NCI-H748 treated with DMSO at 0.1 percent for 48 hours (cell line): ENCODE data around the gene C16orf95.
"Not testable (repeated sequence)": the region's sequence is repeated elsewhere in the genome, so short reads cannot be mapped to it uniquely, and the experiment has no call there.

Experiments
- DNase-seq: peaks from one replicate; lab custom pipeline; 2025; lab: John Stamatoyannopoulos, UW

C16orf95 gene

DNA sequence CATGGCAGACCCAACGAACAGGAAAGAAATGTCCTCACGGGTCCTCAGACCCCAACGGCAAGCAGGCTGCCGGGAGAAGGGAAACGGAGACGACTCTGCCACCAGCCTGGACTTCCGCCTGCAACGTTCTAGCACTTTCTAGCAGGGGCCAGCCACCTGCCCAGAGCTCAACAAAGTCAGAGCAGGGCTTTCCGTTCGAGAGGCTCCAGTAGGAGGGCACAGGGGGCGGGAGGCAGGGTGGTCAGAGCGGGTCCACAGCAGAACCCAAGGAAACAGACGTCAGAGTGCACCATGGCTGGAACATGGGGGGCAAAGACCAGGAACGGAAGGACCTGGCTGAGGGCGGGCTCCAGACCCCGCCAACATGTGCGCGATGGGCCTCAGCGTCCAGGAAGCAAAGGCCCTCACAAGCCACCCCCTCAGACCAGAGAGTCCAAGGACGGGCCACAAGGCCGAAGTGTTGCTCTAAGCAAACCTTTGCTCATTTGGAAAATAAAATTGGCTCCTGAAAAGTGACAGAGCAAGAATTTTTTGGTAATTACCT, 29.4 kb upstream of the C16orf95 start:
- no peak for DNase-seq

DNA sequence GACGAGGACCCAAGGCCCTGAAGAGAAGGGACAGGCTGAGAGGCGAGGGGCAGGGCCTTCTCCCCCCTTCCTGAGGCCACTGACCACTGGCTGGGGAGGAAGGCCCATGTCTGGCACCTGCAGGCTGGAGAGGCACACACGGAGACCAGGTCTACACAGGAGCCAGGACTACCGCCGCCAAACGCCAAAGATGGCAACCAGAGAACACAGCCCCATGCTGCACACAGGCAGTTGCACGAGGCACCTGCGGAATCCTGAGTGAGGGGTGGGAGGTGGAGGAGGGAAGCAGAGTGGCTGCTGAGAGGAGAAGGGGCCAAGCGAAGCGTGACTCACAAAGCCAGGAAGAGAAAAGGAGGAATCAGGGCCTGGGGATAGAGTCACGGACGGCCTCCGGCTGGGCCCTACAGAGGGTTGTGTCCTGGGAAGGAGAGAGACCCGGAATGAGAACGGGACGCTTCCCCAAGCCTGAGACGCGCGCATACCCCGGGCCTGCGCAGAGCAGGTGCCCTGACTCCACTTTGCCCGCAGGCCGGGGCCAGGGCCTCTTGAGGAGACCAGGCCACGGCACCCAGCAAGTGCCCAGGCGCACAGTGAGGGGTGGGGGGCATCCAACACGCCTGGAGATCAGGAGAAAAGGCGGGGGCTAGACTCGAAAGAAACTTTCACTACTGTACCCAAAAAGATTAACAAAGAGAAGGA, 28.7 kb upstream of the C16orf95 start:
- no peak for DNase-seq

DNA sequence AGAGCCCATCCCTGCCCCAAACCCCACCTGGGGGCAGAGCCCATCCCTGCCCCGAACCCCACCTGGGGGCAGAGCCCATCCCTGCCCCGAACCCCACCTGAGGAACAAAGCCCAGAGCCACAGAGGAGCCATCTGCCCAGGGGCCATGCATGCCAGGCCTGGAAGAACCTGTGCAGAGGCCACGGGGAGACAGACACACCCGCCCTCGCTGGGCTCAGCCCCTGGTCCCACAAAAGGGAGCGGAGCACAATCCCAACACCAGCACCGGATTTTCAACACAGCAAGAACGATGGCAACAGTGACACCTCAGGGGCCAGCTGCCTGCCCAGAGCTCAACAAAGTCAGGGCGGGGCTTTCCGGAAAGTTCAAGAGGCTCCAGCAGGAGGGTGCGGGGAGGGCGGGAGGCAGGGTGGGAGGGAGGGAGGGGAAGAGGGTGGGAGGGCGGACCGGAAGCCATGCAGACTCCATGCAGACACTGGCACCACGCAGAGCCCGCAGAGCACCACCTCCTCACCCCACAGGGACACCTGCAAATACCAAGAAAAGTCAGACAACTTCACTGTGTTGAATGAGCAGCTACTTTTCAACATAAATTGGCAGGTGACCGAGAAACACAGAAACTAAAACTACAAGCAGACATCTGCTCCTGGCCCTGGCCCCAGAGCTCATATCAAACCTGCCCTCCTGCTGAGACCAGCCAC, 27.9 kb upstream of the C16orf95 start:
- DNase-seq = no peak

DNA sequence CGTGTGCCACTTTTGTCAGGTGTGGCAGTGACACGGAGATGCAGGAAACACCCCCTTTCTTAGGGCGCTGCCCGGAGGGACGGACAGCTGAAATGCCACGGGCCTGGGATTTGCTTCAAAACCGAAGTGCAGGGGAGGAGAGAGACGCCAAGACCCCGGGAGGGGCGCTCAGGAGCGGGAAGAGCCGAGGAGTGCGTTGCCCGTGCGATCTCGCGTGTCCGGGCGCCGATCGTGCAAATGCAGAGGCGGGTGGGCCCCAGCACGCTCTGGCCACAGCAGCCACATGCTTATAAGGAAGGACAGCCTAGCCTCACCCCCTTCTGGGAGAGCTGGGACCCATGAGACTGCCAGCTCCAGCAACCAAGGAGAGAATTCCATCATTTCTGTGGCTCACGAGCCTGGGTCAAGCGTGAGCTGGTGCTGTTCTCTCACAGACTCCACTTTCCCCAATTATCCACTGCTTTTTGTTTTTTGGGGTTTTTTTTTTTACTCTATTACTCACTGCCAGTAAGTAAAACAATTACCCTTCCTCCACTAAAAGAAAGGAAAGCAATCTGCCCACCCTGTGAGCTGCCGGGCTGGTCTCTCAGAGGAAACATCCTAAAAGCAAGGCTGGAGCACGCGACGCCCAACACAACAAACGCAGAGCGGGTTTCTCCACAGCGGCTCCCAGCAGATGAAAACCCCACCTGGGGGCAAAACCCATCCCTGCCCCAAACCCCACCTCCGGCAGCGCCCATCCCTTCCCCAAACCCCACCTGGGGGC, 27.2 kb upstream of the C16orf95 start:
- no peak for DNase-seq

DNA sequence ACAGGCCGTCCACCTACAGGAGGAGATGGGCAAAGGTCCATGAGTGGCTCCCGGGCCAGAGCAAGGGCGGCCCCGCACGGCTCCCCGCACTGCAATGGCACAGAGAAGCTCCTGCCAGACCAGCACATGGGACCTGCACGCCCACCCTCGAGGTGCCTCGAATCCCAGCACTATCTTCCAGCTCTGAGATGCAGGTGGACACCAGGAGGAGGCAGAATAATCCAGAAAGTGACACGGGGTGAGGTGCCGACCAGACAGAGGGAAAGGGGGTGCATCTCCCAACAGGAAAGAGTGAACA, 26.5 kb upstream of the C16orf95 start:
- DNase-seq = no peak

DNA sequence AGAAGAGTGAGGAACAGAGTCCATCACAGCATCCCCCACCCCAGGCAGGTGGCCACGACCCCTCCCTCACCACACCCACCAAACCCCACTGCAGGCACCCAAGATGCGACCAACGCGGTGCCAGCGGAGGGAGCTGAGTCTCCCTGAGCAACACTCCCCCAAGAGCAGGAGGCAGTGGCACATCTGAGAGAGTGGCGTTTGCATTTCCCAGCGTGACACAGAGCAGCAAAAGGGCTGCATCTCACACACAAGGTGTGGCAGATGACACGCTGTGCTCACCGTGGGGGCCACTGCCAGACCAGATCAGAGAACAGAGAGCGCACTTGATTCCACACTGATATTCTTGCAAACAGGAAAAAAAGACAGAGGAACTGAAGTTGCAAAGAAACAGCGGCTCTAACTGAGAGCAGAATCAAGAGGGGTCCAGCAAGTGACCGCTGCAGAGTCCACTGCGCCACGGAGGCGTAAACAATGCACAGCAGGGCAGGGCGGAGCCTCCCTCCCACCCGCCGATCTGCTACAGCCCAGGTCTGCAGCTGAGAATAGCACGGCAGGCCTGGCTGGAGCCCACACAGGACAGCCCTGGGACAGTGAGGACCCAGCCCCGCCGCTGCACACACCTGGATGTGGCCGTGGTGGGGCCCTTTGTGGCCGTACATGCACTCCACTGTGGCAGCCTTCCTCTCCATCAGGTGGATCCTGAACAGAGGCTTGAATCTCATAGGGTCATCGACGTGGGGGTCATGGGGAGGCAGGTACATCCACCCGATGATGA, 26.0 kb upstream of the C16orf95 start:
- DNase-seq = no peak

DNA sequence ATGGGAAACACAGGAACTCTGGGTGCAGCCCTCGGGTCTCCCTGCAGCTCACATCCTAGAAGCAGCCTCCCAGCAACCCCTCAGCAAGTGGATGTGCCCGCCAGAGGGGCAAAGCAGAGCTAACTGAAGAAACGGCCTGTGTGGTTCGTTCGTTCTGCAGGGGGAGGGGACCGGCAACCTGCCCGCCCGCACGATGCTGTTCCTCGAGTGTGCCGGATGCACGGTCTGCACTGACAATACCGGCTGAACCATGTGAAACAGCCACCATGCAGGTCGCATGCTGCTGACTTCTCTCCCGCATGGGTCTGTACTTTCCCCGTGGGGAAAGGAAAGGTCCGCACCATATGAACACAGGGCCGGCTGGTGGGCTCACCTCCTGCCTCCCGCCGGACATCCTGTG, 25.3 kb upstream of the C16orf95 start:
- no peak for DNase-seq

DNA sequence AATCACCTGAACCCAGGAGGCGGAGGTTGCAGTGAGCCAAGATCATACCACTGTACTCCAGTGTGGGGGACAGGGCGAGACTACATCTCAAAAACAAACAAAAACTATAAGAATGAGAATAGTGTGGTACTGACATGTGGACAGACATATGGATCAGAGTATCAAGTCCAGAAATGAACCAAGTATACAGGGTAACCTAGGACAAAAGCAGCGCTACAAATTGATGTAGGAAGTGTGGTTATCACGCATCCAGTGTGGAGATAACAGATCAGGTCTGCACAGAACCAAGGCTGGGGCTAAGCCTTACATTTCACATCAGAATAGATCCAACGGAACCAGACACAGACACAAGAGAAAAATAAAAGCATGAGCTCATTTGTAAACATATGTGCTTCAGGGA, 23.0 kb upstream of the C16orf95 start:
- no peak for DNase-seq

DNA sequence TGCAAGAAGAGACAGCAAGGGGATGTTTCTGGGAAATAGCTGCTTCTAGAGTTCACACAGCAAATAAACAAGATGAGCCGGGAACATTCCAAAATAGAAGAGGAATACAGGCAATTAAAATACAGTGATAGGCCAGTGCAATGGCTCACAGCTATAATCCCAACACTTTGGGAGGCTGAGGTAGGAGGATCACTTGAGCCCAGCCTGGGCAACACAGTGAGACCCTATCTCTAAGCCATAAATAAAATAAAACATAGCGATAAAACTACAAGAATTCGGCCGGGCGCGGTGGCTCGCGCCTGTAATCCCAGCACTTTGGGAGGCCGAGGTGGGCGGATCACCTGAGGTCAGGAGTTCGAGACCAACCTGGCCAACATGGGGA, 22.5 kb upstream of the C16orf95 start:
- DNase-seq = not testable (repeated sequence)

DNA sequence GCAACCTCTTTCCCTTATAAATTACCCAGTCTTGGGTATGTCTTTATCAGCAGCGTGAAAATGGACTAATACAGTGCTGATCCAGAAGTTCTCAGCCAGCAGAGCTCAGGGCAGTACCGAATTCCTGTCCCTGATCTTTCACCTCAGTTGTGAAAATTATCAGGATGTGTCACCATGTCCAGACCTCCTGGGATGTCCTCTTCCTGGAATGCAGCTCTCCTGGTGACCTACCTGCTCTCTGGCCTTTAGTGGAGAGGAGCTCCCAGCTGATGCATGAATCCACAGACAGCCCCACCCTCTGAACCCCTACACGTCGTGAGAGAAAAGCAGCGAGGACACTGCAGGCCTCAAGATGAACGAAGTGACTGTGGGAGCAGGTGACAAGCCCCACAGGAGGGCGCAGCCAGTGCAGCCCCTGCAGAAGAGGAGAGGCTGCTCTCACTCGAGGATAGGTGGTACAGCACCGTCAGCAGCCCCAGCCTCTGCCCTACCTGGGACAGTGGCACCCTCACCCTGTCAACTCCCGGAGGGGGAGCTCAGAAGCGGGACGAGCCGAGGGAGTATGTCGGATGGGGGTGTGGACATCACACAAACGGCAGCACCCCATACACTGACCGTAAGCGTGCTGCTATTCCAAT, 22.0 kb upstream of the C16orf95 start:
- no peak for DNase-seq

DNA sequence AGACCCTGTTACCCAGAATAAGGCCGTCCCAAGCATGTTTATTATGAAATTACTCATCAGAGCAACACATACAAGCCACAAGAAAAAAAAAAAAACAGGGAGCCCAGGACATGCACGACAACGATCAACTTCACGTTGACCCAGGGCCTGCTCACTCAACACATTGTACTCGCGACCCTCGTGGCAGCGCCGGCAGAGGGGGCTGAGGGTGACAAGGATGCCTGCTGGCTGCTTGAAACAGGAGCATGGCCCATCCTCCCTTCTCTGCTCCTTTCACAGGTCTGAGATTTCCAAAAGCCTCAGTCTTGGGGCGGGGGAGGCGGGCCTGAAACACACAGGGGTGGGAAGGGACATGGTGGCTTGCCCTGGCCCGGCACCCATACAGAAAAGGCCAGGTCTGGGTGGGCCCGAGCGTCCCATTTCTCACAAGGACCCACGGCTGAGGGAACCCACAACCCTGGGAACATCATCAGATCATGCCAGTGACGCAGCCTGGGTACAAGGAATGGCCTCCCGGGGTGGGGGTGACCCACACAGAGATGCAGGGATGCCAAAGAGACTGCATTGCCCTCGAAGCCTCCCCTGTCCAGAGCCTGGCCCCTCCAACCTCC, 21.1 kb upstream of the C16orf95 start:
- no peak for DNase-seq

DNA sequence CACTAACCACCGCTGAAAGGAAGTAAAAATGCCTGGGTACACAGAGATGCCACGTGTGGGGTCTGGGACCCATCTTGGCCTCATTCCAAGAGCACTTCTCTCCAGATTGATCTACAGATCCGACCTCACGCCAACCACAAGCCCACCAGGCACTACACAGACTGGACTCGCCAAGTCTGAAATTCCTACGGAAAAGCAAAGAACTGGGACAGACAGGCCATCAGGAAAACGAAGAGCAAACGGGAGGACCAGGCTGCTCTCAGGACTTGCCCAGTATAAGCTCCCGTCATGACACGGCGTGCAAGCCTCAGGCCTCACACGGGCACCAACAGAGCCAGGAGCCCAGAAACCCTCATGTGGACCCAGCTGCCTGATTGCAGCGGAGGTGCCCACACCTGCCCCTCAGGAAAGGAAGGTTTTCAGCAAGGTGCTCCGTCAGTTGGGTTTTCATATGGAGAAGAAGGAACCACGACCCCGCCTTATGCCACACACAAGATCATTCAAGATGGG, 20.1 kb upstream of the C16orf95 start:
- no peak for DNase-seq

DNA sequence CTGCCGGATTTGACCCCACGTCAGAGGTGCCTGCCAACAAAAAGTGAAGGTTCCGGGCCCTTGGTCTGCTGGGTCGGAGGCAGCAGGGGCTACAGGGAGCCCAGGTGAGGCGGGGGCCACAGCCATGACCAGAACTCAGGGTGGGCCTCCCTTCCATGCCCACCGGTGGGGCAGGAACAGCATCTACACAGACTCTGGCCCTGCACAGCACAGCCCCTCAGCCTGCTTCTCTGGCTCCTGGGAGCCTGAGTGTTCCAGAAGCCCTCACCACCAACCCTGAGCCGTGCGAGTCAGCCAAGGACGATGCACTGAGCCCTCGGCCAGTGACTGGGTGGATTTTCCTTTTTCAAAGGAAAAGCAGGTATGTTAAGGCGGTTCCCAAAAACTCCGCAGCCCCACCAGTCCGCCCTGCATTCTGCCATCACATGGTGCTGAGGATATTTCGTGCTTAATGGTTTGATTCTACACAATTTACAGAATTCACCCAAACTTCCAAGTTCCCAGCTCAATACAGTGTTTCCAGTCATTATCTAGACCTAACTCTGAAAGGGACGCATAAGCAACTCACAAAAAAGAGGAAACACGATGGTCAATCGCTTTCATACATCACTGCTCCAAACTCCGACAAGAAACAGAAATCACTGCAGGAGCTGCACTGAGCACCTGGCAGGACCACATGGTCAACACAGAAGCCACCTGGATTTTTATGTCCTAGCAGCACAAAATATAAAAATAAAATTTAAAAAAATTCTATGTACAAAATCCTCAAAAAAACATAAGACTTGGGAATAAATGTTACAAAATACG, 19.4 kb upstream of the C16orf95 start:
- DNase-seq = no peak

DNA sequence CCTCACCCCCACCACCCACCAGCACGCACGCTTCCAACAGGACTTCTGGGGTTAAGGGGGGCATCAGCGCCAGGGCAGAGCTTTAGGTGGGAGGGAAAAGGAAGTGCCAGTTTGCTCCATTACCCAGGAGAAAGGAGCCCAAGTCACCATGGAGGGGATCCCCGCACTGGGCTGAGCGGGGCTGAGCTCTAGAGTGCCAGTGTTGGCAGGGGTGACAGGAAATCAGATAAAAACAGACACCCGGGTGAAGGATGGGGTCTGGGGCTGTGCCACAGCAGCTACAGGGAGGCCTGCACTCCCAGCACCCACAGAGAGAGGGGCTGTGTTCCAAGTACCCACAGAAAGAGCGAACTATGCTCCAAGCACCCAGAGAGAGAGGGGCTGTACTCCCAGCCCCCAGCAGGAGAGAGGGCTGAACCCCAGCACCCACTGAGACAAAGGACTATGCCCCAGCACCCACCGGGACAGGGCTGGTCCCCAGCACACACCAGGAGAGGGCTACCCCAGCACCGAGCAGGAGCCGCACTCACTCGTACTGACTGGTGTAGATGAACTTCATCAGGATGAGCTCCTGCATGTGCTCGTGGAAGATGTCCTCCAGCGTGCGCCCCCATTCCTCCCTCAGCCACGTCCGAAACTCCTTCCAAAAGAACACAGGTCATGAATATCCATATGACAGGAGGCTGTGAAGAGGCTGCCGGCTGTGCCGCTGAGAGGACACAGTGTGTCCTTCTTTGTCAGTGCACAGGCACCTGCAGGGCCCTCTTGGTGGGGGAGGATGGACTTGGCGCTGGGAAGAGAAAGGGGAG, 18.6 kb upstream of the C16orf95 start:
- no peak for DNase-seq

DNA sequence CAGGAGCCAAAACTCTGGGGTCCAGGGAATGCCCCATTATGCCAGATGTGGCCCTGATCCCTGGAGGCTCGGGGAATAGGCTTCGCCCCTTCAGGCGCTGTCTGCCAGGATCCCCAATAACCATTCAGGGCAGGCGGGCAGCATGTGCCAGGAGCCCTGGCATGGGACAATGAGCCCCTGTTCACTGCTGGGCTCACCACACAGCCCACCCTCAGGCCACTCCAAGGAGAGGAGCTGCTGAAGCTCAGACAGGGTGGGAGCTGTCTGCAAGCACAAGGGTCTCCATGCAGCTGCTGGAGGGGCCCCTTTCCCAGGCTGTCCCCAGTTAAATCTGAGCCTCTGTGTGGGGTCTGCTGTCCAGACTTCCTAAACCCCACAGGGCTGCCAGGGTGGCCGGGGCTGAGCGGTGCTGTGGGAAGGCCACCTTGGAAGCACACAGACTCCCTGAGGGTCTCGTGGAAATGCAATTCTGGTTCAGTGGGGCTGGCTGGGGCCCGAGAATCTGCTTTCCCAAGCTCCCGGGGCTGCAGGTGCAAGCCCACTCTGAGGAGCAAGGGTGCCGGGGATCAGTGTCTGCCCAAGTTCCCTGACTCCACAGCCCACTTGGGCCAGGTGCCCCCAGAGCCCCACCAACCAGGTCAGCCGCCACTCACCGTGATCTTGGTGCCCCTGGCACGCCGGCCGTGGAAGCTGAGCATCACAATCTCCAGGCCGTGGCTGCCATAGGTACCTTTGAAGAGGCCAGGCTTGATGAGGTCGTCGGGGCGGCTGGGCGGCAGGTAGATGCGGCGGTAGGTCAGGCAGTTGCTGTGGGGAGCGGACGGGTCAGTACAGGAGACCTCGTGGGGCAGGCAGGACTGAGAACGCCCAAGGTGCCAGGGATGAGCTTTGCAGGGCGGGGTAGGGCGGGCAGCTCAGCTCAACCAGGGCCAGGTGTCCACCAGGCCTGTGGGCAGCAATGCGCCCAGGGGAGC, 17.7 kb upstream of the C16orf95 start:
- no peak for DNase-seq

DNA sequence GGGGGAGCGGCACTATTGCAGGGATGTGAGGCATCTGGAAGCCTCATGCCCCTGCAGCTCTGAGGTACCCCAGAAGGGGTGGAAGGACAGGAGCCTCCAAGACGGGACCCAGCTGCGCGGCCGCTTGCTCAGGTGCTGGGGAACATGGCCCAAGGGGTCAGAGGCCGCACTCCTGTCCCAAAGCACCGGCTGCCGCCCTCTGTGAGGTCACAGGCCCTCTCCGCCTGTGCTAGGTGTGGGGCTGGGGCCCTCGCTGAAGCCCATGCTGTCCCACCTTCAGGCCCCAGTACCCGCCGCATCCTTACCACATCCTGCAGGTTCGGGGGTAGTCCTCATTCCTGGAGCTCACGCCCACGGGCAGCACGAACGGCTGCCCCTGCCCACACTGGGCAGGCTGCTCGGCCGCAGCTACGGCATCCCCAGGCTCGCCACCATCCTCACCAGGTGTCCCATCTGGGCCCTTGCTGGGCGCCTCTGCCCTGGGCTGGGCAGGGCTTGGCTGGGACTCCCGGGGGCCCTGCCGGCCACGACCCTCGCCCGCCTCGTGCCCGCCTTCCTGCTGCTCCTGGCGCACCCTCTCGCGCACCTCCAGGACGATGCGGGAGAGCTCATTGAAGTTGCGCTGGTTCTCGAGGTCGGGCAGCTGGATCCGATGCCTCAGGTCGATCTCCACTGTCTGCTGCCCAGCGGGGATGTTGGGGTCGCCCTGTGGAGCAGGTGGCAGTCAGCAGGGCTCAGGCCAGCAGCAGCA, 16.6 kb upstream of the C16orf95 start:
- DNase-seq = no peak

DNA sequence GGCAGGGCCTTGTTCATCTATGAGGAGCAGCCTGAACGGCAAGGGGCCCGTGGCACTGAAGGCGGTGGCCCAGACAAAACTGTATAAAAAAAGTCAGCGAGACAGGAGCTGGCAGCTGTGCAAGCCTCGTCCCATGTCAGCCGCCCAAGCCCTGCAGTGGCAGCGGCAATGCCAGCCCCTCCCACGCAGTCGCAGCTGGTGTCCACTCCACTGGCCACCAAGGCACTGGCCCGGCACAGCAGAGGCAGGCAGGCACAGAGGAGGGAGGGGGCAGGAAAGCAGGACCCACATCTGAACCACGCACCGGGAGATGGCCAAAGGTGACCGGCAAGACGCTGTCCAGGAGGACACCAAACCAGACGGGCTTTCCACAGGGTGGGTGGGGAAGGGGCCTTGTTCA, 15.9 kb upstream of the C16orf95 start:
- DNase-seq = no peak

DNA sequence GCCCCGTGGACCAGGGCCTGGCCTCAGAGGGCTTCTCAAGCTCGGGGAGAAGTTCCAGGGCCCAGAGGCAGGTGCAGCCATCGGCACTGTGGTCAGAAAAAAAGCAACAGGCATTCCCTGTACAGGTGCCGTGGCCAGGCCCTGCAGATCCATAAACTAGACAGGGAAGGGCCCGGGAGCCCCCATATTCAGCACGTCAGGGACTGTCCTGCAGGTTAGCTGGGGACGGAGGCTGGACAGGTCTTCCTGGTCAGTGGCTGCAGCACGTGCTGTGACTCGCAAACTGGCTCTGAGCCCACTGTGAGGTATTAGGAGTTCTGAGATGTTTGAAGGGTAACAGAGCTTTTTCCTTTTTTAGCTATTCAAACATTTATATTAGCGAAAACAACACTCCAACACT, 15.0 kb upstream of the C16orf95 start:
- no peak for DNase-seq
